ENCODE measurements around the gene METTL18. TPM values are rescaled to one million over a fixed set of nuclear protein-coding genes. Genes with fewer than 3 reads are reported as not detected.

Gene METTL18
- total RNA-seq, 1 donor from 2014 or later, result 6.1 TPM

DNA sequence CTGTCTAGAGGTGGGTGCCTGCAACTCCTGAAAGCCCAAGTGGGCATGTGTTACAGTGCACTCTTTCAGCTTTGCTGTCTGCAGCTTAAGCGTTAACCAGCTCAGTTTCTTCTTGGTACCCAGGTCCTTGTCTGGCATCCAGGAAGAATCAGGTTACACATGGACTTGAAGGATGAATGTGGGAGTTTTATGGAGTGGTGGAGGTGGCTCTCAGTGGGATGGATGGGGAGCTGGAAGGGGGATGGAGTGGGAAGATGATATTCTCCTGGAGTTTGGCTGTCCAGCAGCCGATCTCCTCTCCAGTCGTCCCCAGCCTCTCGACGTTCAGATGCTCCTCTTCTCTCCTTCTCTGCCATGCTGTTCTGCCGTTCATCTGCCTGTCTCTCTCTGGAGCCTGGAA is 9.4 kb downstream of the METTL18 start:
- no peak for DNase-seq
- Histone ChIP-seq H3K27me3 (peaks cover 15% of the 10 kb centered on the region), H3K27ac (no peak overlapping the region), H3K9me3 (no peaks in the 10 kb centered on the region), H3K36me3 (no peaks in the 10 kb centered on the region), H3K4me3 (no peak overlapping the region), H3K4me1 (no peaks in the 10 kb centered on the region)
- ATAC-seq, result no peak
- intact Hi-C loops (cut with DNase I), result no loop called here
- TF ChIP-seq, protein P1, sequence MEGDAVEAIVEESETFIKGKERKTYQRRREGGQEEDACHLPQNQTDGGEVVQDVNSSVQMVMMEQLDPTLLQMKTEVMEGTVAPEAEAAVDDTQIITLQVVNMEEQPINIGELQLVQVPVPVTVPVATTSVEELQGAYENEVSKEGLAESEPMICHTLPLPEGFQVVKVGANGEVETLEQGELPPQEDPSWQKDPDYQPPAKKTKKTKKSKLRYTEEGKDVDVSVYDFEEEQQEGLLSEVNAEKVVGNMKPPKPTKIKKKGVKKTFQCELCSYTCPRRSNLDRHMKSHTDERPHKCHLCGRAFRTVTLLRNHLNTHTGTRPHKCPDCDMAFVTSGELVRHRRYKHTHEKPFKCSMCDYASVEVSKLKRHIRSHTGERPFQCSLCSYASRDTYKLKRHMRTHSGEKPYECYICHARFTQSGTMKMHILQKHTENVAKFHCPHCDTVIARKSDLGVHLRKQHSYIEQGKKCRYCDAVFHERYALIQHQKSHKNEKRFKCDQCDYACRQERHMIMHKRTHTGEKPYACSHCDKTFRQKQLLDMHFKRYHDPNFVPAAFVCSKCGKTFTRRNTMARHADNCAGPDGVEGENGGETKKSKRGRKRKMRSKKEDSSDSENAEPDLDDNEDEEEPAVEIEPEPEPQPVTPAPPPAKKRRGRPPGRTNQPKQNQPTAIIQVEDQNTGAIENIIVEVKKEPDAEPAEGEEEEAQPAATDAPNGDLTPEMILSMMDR (IDR thresholded peaks at IDR 0.05), result no peak

DNA sequence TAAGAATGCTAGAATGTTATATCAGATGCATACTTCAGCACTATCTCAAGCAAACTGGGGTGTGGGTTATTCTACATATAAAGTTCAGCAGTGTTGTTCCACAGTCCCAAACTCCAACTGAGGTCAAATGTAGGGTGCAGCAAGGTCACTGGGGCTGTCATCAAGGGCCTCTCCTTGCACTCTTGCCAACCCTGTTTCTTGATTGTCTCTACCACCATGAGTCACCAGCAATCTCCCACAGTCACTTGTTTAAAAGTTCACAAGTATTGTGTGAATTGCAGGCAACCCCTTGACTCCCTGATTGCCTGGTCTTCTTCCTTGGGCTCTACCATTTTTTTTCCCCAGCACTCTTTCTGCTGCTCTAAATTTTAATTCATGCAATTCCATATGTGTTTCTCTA is 10.6 kb downstream of the METTL18 start:
- no peaks in the 10 kb centered on the region for H3K4me1 ChIP-seq
- TF ChIP-seq, protein P1 (IDR thresholded peaks at IDR 0.05), result no peak
- no peak overlapping the region for H3K4me3 ChIP-seq
- peaks cover 15% of the 10 kb centered on the region for H3K27me3 ChIP-seq
- intact Hi-C loops (cut with DNase I), result no loop called here
- DNase-seq, result no peak
- no peaks in the 10 kb centered on the region for H3K36me3 ChIP-seq
- H3K9me3 ChIP-seq, result no peaks in the 10 kb centered on the region
- no peak overlapping the region for H3K27ac ChIP-seq
- no peak for ATAC-seq

DNA sequence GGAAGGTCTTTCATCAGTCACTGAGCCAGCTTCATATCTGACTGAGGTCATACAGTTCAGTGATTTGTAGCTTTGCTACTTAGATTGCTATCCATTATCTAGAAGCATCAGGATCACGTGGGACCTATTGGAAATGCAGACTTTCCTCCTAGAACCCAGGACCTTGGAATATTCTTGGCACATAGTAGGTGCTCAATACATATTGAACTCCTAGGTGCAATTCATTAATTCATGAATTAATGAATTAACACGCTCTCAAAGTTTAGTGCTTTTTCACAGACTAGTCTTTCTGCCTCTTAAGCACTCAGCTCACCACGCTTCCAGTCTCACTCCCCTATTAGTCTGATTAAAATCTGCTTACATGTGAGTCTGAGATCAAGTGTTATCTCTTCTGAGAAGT is 12.1 kb downstream of the METTL18 start:
- H3K36me3 ChIP-seq, result no peaks in the 10 kb centered on the region
- no peak for DNase-seq
- no peaks in the 10 kb centered on the region for H3K9me3 ChIP-seq
- ATAC-seq, result no peak
- TF ChIP-seq, protein P1 (IDR thresholded peaks at IDR 0.05), result no peak
- no peaks in the 10 kb centered on the region for H3K4me1 ChIP-seq
- peaks cover 15% of the 10 kb centered on the region for H3K27me3 ChIP-seq
- H3K27ac ChIP-seq, result no peak overlapping the region
- intact Hi-C loops (cut with DNase I), result no loop called here
- no peak overlapping the region for H3K4me3 ChIP-seq

DNA sequence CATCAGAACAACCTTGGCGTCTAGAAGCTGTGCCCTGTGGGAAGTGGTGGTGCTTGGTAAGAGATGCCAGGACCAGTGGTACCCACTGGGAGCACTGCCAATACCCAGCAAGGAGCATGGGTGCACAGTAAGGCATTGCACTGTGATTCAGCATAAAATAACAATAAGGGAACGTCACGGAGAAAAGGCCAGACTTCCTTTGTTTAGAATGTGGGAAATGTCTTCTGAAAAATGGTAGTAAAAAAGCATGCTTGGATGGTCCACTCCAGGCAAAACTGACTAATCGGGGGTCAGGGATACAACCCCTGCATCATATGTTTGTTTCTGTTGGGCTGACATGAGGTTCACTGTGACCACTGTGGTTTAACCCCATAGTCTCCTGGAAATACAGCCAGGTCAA is 14.7 kb downstream of the METTL18 start:
- no peaks in the 10 kb centered on the region for H3K9me3 ChIP-seq
- H3K36me3 ChIP-seq, result no peaks in the 10 kb centered on the region
- peaks cover 9% of the 10 kb centered on the region for H3K27me3 ChIP-seq
- DNase-seq (no peak), ATAC-seq (no peak)
- TF ChIP-seq, protein P1 (IDR thresholded peaks at IDR 0.05), result no peak
- no peaks in the 10 kb centered on the region for H3K4me1 ChIP-seq
- intact Hi-C loops (cut with DNase I), result no loop called here
- no peak overlapping the region for H3K27ac ChIP-seq
- no peak overlapping the region for H3K4me3 ChIP-seq

DNA sequence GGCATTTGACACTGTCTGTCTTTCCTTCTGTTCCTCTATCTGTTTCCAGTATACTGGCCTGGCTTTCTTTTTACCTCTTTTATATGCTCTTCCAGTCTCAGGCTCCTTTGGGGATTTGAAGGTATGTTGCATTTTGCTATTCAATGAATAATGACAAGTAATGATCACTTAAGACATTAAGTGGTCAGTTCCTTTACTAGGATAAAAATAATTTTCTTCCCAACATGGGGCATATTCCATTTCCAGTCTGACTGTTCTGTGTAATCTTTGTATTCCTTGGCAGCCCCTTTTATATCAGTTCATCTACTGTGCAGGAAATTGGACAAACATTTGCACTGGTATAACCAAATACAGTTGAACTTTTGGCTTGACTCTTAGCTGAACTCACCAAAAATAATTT is 15.6 kb downstream of the METTL18 start:
- intact Hi-C loops (cut with DNase I), result no loop called here
- DNase-seq, result no peak
- no peak for ATAC-seq
- Histone ChIP-seq H3K4me1 (no peaks in the 10 kb centered on the region), H3K4me3 (no peak overlapping the region), H3K27ac (no peak overlapping the region), H3K27me3 (peaks cover 4% of the 10 kb centered on the region), H3K9me3 (no peaks in the 10 kb centered on the region), H3K36me3 (no peaks in the 10 kb centered on the region)
- TF ChIP-seq, protein P1 (IDR thresholded peaks at IDR 0.05), result no peak

DNA sequence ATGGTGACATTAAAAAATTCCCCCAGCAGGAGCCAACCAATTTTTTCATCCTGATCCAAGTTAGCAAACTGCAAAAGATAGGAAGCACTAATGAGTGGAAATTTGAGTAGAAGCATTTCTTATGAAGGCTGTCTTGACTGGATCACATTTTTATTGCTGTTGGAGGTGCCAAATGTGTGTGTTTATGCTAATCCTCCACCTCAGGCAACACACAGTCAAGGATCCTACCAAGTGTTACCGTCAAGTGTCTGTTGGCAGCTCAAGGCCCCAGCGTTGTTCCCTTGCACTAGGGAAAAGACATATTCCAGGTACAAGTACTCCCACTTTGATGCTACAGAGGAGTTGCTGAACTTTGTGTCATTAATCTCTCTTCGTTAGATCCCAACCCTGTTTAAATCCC is 18.3 kb downstream of the METTL18 start:
- intact Hi-C loops (cut with DNase I), result no loop called here
- H3K27me3 ChIP-seq, result no peaks in the 10 kb centered on the region
- no peak overlapping the region for H3K4me3 ChIP-seq
- TF ChIP-seq, protein P1 (IDR thresholded peaks at IDR 0.05), result no peak
- no peaks in the 10 kb centered on the region for H3K9me3 ChIP-seq
- no peaks in the 10 kb centered on the region for H3K4me1 ChIP-seq
- H3K27ac ChIP-seq, result no peak overlapping the region
- no peaks in the 10 kb centered on the region for H3K36me3 ChIP-seq
- no peak for DNase-seq
- ATAC-seq, result no peak
